Esophagus muscularis mucosa (tissue), 3 donors: Measurements from ENCODE around the gene TBC1D17.

Source experiments
- POLR2AphosphoS5 ChIP-seq, 2 donors: sonication (generic); formaldehyde crosslinking; IDR thresholded peaks; one replicate each; pipeline ENCODE4 v1.6.1; 2017; ENCODE audit warnings: antibody characterized with exemption in 2 of 2
- TF ChIP-seq, protein P1 (sequence below), 3 experiments: fragments of 200-600 bp in 2 of 3; fragments of 450-650 bp in 1 of 3; sonication (generic) in 2 of 3; IDR thresholded peaks; one replicate each; pipeline ENCODE4 v1.5.1; 2017 to 2019; ENCODE audit warnings: antibody characterized with exemption in 3 of 3, mild to moderate bottlenecking in 2 of 3, moderate library complexity in 1 of 3

DNA sequence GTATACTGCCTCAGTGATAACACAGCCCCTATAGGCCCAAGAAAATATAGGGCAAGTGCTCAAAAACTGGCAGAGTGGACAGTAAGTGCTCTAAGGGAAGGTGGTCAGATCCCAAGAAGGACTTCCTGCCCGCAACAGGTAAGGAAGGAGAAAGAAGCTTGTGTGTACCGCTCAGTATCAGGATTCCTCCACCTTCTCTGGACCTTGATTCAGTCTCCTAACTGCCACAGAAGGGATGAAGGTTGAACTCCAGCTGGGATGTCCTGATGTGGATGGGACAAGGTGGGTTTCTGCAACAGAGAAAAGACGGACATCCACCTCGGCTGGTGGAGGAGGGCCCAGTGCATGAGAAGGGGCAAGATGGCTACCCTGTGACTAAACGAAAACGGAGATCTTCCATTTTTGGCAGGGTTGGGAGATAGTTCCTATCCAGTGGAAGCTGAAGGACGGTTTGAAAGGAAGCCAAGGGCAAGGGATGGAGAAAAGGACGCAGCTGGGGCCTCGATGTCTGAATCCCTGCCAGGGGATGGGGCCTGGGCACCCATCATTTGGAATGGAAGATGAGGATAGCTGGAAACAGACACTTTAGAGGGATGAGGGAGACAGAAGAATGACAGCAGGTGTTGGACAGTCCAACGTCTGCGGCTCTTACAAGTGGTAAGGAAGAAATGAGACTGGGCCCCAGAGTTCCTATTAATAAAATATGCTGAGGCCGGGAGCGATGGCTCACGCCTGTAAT, 50.2 kb downstream of the TBC1D17 start:
- TF ChIP-seq POLR2AphosphoS5 (IDR thresholded peaks at IDR 0.05), result no peak
- TF ChIP-seq, protein P1, sequence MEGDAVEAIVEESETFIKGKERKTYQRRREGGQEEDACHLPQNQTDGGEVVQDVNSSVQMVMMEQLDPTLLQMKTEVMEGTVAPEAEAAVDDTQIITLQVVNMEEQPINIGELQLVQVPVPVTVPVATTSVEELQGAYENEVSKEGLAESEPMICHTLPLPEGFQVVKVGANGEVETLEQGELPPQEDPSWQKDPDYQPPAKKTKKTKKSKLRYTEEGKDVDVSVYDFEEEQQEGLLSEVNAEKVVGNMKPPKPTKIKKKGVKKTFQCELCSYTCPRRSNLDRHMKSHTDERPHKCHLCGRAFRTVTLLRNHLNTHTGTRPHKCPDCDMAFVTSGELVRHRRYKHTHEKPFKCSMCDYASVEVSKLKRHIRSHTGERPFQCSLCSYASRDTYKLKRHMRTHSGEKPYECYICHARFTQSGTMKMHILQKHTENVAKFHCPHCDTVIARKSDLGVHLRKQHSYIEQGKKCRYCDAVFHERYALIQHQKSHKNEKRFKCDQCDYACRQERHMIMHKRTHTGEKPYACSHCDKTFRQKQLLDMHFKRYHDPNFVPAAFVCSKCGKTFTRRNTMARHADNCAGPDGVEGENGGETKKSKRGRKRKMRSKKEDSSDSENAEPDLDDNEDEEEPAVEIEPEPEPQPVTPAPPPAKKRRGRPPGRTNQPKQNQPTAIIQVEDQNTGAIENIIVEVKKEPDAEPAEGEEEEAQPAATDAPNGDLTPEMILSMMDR (IDR thresholded peaks at IDR 0.05), result no peak
